HG02798 (cell line): ENCODE results near the gene MYLK2.

ENCODE experiments used
- ATAC-seq: cut with Tn5 transposase; IDR thresholded peaks from one replicate; pipeline ENCODE4 v1.9.1; 2021; ENCODE audit warnings: mild to moderate bottlenecking; ENCODE audit not compliant: unreplicated experiment, poor library complexity

Gene MYLK2

GRCh38 chr20:31849306-31849930, 30.3 kb downstream of the MYLK2 start:
- no peak for ATAC-seq

GRCh38 chr20:31851240-31851955, 32.2 kb downstream of the MYLK2 start:
- no peak for ATAC-seq

- no peak for ATAC-seq
These were observed 34.3 kb downstream of the MYLK2 start for GRCh38 chr20:31853481-31853880.

GRCh38 chr20:31856516-31856915, 37.4 kb downstream of the MYLK2 start:
- ATAC-seq, result no peak

- peak; percentile 47 for ATAC-seq
These were observed 39.0 kb downstream of the MYLK2 start for GRCh38 chr20:31857861-31858759.

GRCh38 chr20:31858760-31859083, 39.6 kb downstream of the MYLK2 start:
- ATAC-seq, result no peak

GRCh38 chr20:31859266-31859997, 40.3 kb downstream of the MYLK2 start:
- no peak for ATAC-seq

GRCh38 chr20:31859998-31860380, 40.8 kb downstream of the MYLK2 start:
- no peak for ATAC-seq

GRCh38 chr20:31860390-31861134, 41.4 kb downstream of the MYLK2 start:
- ATAC-seq, result no peak

- ATAC-seq, result peak; percentile 10
These were observed 41.9 kb downstream of the MYLK2 start for GRCh38 chr20:31861135-31861384.

- ATAC-seq, result peak; percentile 68
These were observed 42.4 kb downstream of the MYLK2 start for GRCh38 chr20:31861385-31862156.

- no peak for ATAC-seq
These were observed 43.0 kb downstream of the MYLK2 start for GRCh38 chr20:31862157-31862470.

- ATAC-seq, result no peak
These were observed 43.4 kb downstream of the MYLK2 start for GRCh38 chr20:31862506-31862905.

- ATAC-seq, result no peak
These were observed 44.3 kb downstream of the MYLK2 start for GRCh38 chr20:31863296-31864085.

GRCh38 chr20:31864521-31865400, 45.6 kb downstream of the MYLK2 start:
- ATAC-seq, result no peak

GRCh38 chr20:31866221-31866620, 47.1 kb downstream of the MYLK2 start:
- no peak for ATAC-seq

GRCh38 chr20:31868853-31869672, 49.9 kb downstream of the MYLK2 start:
- no peak for ATAC-seq
